Uterus (tissue), 4 donors: ENCODE measurements around the gene TAF6. TPM values are rescaled to one million over a fixed set of nuclear protein-coding genes. Genes with fewer than 3 reads are reported as not detected.
A peak's percentile ranks its signal among the peaks of the same experiment; 100 is the strongest.

Experiments
- DNase-seq, 2 donors: peaks; one replicate each; pipeline ENCODE4 v3.0.0-alpha.2; 2019 to 2020
- H3K27ac ChIP-seq, 2 donors: fragments of 200-600 bp; sonication (generic); 1 replicate in 1 of 2; 2 replicates in 1 of 2; pipeline ENCODE4 v1.5.1; 2016 to 2018
- H3K27me3 ChIP-seq, 2 donors: fragments of 200-600 bp; sonication (generic); one replicate each; pipeline ENCODE4 v1.5.1; 2018 to 2019; ENCODE audit warnings: control low read depth in 1 of 2
- H3K36me3 ChIP-seq, 2 donors: fragments of 200-600 bp; sonication (generic); one replicate each; pipeline ENCODE4 v1.5.1; 2019; ENCODE audit warnings: control low read depth in 1 of 2
- H3K4me1 ChIP-seq, 2 donors: fragments of 200-600 bp; sonication (generic); one replicate each; pipeline ENCODE4 v1.5.1; 2018 to 2019; ENCODE audit warnings: control low read depth in 1 of 2
- H3K4me3 ChIP-seq, 2 donors: fragments of 200-600 bp; sonication (generic); 1 replicate in 1 of 2; 2 replicates in 1 of 2; pipeline ENCODE4 v1.5.1; 2018 to 2019; ENCODE audit warnings: mild to moderate bottlenecking in 1 of 2
- H3K9me3 ChIP-seq, 2 donors: fragments of 200-600 bp; sonication (generic); one replicate each; pipeline ENCODE4 v1.5.1; 2019; ENCODE audit warnings: control low read depth in 1 of 2
- CTCF ChIP-seq, 4 experiments: fragments of 200-600 bp in 2 of 4; fragments of 450-650 bp in 2 of 4; sonication (generic) in 2 of 4; IDR thresholded peaks; one replicate each; pipeline ENCODE4 v1.5.1; 2016 to 2019; ENCODE audit warnings: antibody characterized with exemption in 4 of 4, mild to moderate bottlenecking in 2 of 4, moderate library complexity in 1 of 4
- POLR2A ChIP-seq, 2 donors: fragments of 450-650 bp; IDR thresholded peaks; one replicate each; pipeline ENCODE4 v1.6.1; 2016; ENCODE audit warnings: antibody characterized with exemption in 2 of 2, mild to moderate bottlenecking in 1 of 2, moderate library complexity in 1 of 2
- intact Hi-C: fragments of 100-400 bp; cut with DNase I; formaldehyde crosslinking; loops from one replicate; pipeline ENCODE4 v1.15.1; 2023; ENCODE audit warnings: low total_unique reads
- total RNA-seq, 4 donors: library from RNA; depleted of rRNA in 3 of 4; stranded (reverse); fragments of >200 nt in 3 of 4; gene quantifications; one replicate each; pipeline versions ENCODE4 v1.1.0 to v1.2.4, GENCODE V29; 2014 to 2023
- donor health status: DM: yes; HTN: yes; CAD: no.

The TAF6 gene
- total RNA-seq, 4 donors from 2014 or later, result 23.5 to 68.9 (median 67.7) TPM

GRCh38 chr7:100087055-100087750, 32.0 kb downstream of the TAF6 start:
- Histone ChIP-seq H3K4me1 (peaks cover 0 to 10% of the 10 kb centered on the region in 2 donors), H3K4me3 (no peak overlapping the region), H3K36me3 (no peaks in the 10 kb centered on the region), H3K27me3 (no peaks in the 10 kb centered on the region), H3K27ac (peak overlapping the region; percentile 88 to 95), H3K9me3 (no peaks in the 10 kb centered on the region)
- intact Hi-C loops, result no loop called here
- TF ChIP-seq CTCF (IDR thresholded peaks at IDR 0.05) (no peak), POLR2A (IDR thresholded peaks at IDR 0.05) (no peak)
- DNase-seq, result peak in 1 of 2 donors; percentile 63

DNA sequence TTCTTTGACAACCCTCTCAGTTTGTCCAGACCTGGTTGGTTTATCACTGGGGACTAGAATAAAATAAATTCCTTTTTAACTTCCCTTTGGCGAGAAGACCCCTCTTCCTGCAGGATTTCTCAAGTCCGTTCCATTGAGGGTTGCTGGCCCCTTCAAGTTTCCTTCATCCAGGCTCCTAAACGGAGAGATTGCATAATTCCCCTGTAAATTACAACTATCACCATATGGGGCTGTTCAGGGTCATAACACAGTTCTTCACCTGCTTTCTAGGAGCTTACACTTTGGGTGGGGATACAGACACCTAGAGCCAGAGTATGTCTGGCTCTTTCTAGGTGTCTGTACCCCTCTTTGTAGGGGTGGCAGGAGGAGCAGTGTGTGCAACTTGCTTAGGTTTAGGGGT, 33.6 kb downstream of the TAF6 start:
- peak overlapping the region in 1 of 2 donors; percentile 95 for H3K27ac ChIP-seq
- peaks cover 0 to 10% of the 10 kb centered on the region in 2 donors for H3K4me1 ChIP-seq
- H3K36me3 ChIP-seq, result no peaks in the 10 kb centered on the region
- no peak overlapping the region for H3K4me3 ChIP-seq
- intact Hi-C loops, result no loop called here
- TF ChIP-seq CTCF (IDR thresholded peaks at IDR 0.05) (no peak), POLR2A (IDR thresholded peaks at IDR 0.05) (no peak)
- no peak for DNase-seq
- no peaks in the 10 kb centered on the region for H3K27me3 ChIP-seq
- no peaks in the 10 kb centered on the region for H3K9me3 ChIP-seq

- no peak for DNase-seq
- intact Hi-C loops, result no loop called here
- Histone ChIP-seq H3K36me3 (no peaks in the 10 kb centered on the region), H3K4me3 (no peak overlapping the region), H3K27ac (peak overlapping the region in 1 of 2 donors; percentile 71), H3K9me3 (no peaks in the 10 kb centered on the region), H3K27me3 (no peaks in the 10 kb centered on the region), H3K4me1 (peaks cover 0 to 5% of the 10 kb centered on the region in 2 donors)
- TF ChIP-seq POLR2A (IDR thresholded peaks at IDR 0.05), result no peak
- no peak for TF ChIP-seq CTCF (IDR thresholded peaks at IDR 0.05)
Observed at GRCh38 chr7:100082978-100083377, 36.2 kb downstream of the TAF6 start.

GRCh38 chr7:100081535-100082102, 37.5 kb downstream of the TAF6 start, which contains the start of gene ZNF3:
TSS of gene ZNF3 (minus strand) at chr7:100081723. CDS start at chr7:100077357, 4,366 bp downstream.
- no peaks in the 10 kb centered on the region for H3K4me1 ChIP-seq
- intact Hi-C loops, result loop anchor here (2.0 kb wide), 1 partner anchor 45 kb away; the partner anchor contains the start of gene MBLAC1

More at GRCh38 chr7:100081535-100082102, 37.5 kb downstream of the TAF6 start, which contains the start of gene ZNF3:
- peak within 1 kb of the TSS; percentile 73 to 84 for H3K27ac ChIP-seq
- no peaks in the 10 kb centered on the region for H3K9me3 ChIP-seq
- no peaks in the 10 kb centered on the region for H3K36me3 ChIP-seq
- TF ChIP-seq CTCF (IDR thresholded peaks at IDR 0.05) (peak; percentile 95 to 98 (median 96)), POLR2A (IDR thresholded peaks at IDR 0.05) (peak; percentile 35 to 75)
- peak within 1 kb of the TSS; percentile 75 to 97 for H3K4me3 ChIP-seq
- peak; percentile 98 to 99 for DNase-seq
- H3K27me3 ChIP-seq, result no peaks in the 10 kb centered on the region
